Glutamatergic neuron (in vitro differentiated cells): ENCODE data around the gene APOC4. TPM values are rescaled to one million over a fixed set of nuclear protein-coding genes. Genes with fewer than 3 reads are reported as not detected.

Source experiments
- DNase-seq: peaks from one replicate; pipeline ENCODE4 v3.0.0; 2022
- H3K27ac Mint-ChIP-seq: one replicate; pipeline ENCODE4 v1.8.0; 2020; ENCODE audit warnings: mild to moderate bottlenecking, mixed read lengths, inconsistent platforms; ENCODE audit not compliant: unreplicated experiment
- H3K27me3 Mint-ChIP-seq: one replicate; pipeline ENCODE4 v1.8.0; 2020; ENCODE audit warnings: mild to moderate bottlenecking, moderate library complexity, mixed read lengths, inconsistent platforms; ENCODE audit not compliant: unreplicated experiment
- H3K36me3 Mint-ChIP-seq: one replicate; pipeline ENCODE4 v1.8.0; 2020; ENCODE audit warnings: mild to moderate bottlenecking, mixed read lengths, inconsistent platforms; ENCODE audit not compliant: unreplicated experiment
- H3K4me1 Mint-ChIP-seq: one replicate; pipeline ENCODE4 v1.8.0; 2020; ENCODE audit warnings: mild to moderate bottlenecking, low read depth, mixed read lengths, inconsistent platforms; ENCODE audit not compliant: unreplicated experiment
- H3K4me3 Mint-ChIP-seq: one replicate; pipeline ENCODE4 v1.8.0; 2020; ENCODE audit warnings: mild to moderate bottlenecking, mixed read lengths, inconsistent platforms; ENCODE audit not compliant: unreplicated experiment
- H3K9me3 Mint-ChIP-seq: one replicate; pipeline ENCODE4 v1.8.0; 2020; ENCODE audit warnings: mild to moderate bottlenecking, moderate library complexity, mixed read lengths, inconsistent platforms; ENCODE audit not compliant: unreplicated experiment
- total RNA-seq: library from RNA; stranded (reverse); fragmentation: NEBNext Ultra II Directional; extraction: Animal tissue kit (Norgen Biotek cat#: 25700); gene quantifications from one replicate; pipeline ENCODE4 v1.2.1, GENCODE V29; 2021; ENCODE audit not compliant: unreplicated experiment
- TF ChIP-seq, protein P1 (sequence below): fragments of 200-600 bp; sonication (generic); IDR thresholded peaks from one replicate; pipeline ENCODE4 v1.5.0; 2021; ENCODE audit not compliant: partially characterized antibody, unreplicated experiment

Gene APOC4
- total RNA-seq, 1 donor from 2014 or later = not detected

DNA sequence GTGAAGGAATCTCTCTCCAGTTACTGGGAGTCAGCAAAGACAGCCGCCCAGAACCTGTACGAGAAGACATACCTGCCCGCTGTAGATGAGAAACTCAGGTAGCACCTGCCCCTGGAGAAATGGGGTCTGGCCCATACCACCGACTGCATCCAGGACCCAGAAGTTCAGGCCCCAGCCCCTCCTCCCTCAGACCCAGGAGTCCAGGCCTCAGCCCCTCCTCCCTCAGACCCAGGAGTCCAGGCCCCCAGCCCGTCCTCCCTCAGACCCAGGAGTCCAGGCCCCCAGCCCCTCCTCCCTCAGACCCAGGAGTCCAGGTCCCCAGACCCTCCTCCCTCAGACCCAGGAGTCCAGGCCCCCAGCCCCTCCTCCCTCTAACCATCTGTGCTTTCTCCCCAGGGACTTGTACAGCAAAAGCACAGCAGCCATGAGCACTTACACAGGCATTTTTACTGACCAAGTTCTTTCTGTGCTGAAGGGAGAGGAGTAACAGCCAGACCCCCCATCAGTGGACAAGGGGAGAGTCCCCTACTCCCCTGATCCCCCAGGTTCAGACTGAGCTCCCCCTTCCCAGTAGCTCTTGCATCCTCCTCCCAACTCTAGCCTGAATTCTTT lies 6.8 kb downstream of the APOC4 start:
- Mint-ChIP-seq H3K9me3 (peaks cover 2% of the 10 kb centered on the region), H3K4me1 (peaks cover 16% of the 10 kb centered on the region), H3K27ac (peak overlapping the region; percentile 88), H3K27me3 (peaks cover 2% of the 10 kb centered on the region), H3K4me3 (no peak overlapping the region), H3K36me3 (no peaks in the 10 kb centered on the region)
- TF ChIP-seq, protein P1, sequence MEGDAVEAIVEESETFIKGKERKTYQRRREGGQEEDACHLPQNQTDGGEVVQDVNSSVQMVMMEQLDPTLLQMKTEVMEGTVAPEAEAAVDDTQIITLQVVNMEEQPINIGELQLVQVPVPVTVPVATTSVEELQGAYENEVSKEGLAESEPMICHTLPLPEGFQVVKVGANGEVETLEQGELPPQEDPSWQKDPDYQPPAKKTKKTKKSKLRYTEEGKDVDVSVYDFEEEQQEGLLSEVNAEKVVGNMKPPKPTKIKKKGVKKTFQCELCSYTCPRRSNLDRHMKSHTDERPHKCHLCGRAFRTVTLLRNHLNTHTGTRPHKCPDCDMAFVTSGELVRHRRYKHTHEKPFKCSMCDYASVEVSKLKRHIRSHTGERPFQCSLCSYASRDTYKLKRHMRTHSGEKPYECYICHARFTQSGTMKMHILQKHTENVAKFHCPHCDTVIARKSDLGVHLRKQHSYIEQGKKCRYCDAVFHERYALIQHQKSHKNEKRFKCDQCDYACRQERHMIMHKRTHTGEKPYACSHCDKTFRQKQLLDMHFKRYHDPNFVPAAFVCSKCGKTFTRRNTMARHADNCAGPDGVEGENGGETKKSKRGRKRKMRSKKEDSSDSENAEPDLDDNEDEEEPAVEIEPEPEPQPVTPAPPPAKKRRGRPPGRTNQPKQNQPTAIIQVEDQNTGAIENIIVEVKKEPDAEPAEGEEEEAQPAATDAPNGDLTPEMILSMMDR = no peak
- no peak for DNase-seq

GRCh38 chr19:44949550-44949949 lies 7.5 kb downstream of the APOC4 start:
- no peak overlapping the region for H3K4me3 Mint-ChIP-seq

GRCh38 chr19:44951179-44952159 lies 9.4 kb downstream of the APOC4 start:
- no peak overlapping the region for H3K4me3 Mint-ChIP-seq
- no peaks in the 10 kb centered on the region for H3K36me3 Mint-ChIP-seq
- peaks cover 22% of the 10 kb centered on the region for H3K4me1 Mint-ChIP-seq
- peak; percentile 45 for DNase-seq
- H3K27ac Mint-ChIP-seq = no peak overlapping the region
- peaks cover 4% of the 10 kb centered on the region for H3K9me3 Mint-ChIP-seq
- TF ChIP-seq, protein P1 = peak; percentile 96
- H3K27me3 Mint-ChIP-seq = peaks cover 9% of the 10 kb centered on the region

More at GRCh38 chr19:44949550-44949949, 7.5 kb downstream of the APOC4 start:
- peak overlapping the region; percentile 88 for H3K27ac Mint-ChIP-seq
- no peak for DNase-seq
- H3K9me3 Mint-ChIP-seq = peaks cover 3% of the 10 kb centered on the region
- peaks cover 2% of the 10 kb centered on the region for H3K27me3 Mint-ChIP-seq
- TF ChIP-seq, protein P1 = no peak
- peaks cover 15% of the 10 kb centered on the region for H3K4me1 Mint-ChIP-seq
- no peaks in the 10 kb centered on the region for H3K36me3 Mint-ChIP-seq

GRCh38 chr19:44954278-44954648 lies 12.2 kb downstream of the APOC4 start:
- no peaks in the 10 kb centered on the region for H3K36me3 Mint-ChIP-seq
- peak overlapping the region; percentile 96 for H3K4me3 Mint-ChIP-seq
- H3K27ac Mint-ChIP-seq = peak overlapping the region; percentile 99
- H3K27me3 Mint-ChIP-seq = peaks cover 9% of the 10 kb centered on the region
- DNase-seq = no peak
- TF ChIP-seq, protein P1 = no peak
- peaks cover 8% of the 10 kb centered on the region for H3K9me3 Mint-ChIP-seq
- peaks cover 22% of the 10 kb centered on the region for H3K4me1 Mint-ChIP-seq
